ENCODE results near the gene ATP1A3.
"Not testable (repeated sequence)": the region's sequence is repeated elsewhere in the genome, so short reads cannot be mapped to it uniquely, and the experiment has no call there.

ATP1A3 gene

DNA sequence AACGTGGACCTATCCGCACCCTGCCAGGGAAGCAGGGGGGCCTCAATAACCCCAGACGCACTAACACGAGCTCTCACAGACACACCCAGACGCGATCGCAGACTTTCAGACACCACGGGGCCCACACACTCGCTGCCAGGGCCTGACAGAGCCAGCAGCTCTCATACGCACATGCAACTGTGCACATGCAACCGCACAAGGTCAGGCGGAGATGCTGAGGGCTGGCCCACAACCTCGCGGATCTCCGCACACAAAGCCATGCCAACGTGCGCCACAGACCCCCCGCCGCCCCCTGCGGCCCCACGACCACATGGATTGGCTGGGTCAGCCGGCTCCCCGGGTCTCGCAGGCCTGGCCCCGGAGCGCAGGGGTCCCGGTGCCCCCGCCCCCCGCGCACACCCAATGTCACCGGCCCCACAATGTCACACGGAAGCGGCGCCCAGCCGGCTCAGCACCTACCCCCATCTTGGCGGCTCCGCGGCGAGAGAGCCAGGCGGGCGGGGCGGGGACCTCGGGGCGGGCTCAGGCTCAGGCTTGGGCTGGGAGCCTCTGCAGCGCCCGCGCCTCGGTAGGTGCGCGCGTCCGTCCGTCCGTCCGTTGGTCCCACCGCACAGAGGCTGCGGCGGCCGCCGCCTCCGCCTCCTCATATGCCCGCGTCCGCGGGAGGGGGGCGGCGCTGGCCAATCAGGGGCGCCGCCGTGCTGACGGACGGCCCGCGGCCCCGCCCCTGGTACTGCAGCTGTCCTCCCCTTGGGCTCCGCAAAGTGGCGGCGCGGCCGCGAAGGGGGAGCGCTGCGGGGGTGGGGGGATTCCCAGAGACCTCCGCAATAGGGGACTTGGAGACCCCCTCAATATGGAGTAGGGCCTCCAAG is at the start of gene ATP1A3:
TSS of gene ATP1A3 (minus strand) at position 619 of the 872 bp plus-strand sequence. CDS start at position 465, 154 bp downstream.
- Mint-ChIP-seq H3K36me3 (ENCODE audit: low read depth) (no peaks in the 10 kb centered on the region), H3K27ac (peak within 1 kb of the TSS; percentile 56), H3K4me1 (ENCODE audit: low read depth) (peaks cover 24% of the 10 kb centered on the region), H3K27me3 (peaks cover 35% of the 10 kb centered on the region), H3K9me3 (no peaks in the 10 kb centered on the region), H3K4me3 (peak within 1 kb of the TSS; percentile 82)

- Mint-ChIP-seq H3K9me3 (no peaks in the 10 kb centered on the region), H3K27me3 (no peaks in the 10 kb centered on the region), H3K4me3 (no peak overlapping the region), H3K4me1 (ENCODE audit: low read depth) (no peaks in the 10 kb centered on the region), H3K36me3 (ENCODE audit: low read depth) (no peaks in the 10 kb centered on the region), H3K27ac (no peak overlapping the region)
These were observed 48.6 kb upstream of the ATP1A3 start for GRCh38 chr19:42042455-42043170.

DNA sequence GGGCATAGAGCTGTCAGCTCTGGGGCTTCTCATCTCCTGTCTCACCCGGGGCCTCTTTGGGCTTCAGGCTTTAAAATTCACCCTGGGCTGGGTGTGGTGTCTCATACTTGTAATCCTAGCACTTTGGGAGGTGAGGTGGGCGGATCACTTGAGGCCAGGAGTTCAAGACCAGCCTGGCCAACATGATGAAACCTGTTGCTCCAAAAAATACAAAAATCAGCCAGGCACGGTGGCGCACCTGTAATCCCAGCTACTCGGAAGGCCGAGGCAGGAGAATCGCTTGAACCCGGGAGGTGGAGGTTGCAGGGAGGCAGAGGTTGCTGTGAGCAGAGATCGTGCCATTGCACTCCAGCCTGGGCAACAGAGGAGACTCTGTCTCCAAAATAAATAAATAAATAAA is 46.5 kb upstream of the ATP1A3 start:
- not testable (repeated sequence) for H3K27ac Mint-ChIP-seq; H3K27me3 Mint-ChIP-seq; H3K4me1 Mint-ChIP-seq (ENCODE audit: low read depth); H3K36me3 Mint-ChIP-seq (ENCODE audit: low read depth); H3K9me3 Mint-ChIP-seq; H3K4me3 Mint-ChIP-seq

GRCh38 chr19:42040031-42040430 is 46.0 kb upstream of the ATP1A3 start:
- H3K4me1 Mint-ChIP-seq (ENCODE audit: low read depth), result no peaks in the 10 kb centered on the region
- H3K27ac Mint-ChIP-seq, result no peak overlapping the region
- no peaks in the 10 kb centered on the region for H3K9me3 Mint-ChIP-seq
- H3K36me3 Mint-ChIP-seq (ENCODE audit: low read depth), result no peaks in the 10 kb centered on the region
- H3K27me3 Mint-ChIP-seq, result no peaks in the 10 kb centered on the region
- no peak overlapping the region for H3K4me3 Mint-ChIP-seq

- no peak overlapping the region for H3K27ac Mint-ChIP-seq
These were observed 44.6 kb upstream of the ATP1A3 start for GRCh38 chr19:42038666-42039065.

DNA sequence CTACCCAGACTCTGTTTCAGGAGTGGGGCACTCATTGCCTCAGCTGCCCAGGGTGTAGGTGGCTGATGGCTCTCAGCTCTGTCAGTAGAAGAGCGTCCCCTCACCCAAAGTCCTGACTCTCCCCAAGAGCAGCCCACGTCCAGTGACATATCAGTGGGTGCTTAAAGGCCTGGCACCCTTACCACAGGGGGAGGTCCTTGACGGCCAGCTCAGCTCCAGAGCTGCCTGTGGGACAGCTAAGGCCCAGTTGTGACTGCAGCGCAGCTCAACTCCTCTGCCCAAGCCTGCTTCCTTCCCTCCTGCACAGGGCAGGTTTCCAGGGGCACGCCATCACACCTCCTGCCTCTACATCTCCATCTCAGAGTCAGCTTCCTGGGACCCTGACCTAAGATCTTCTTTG is 43.6 kb upstream of the ATP1A3 start:
- H3K27ac Mint-ChIP-seq, result no peak overlapping the region
- no peaks in the 10 kb centered on the region for H3K9me3 Mint-ChIP-seq
- peaks cover 6% of the 10 kb centered on the region for H3K27me3 Mint-ChIP-seq
- H3K4me1 Mint-ChIP-seq (ENCODE audit: low read depth), result no peaks in the 10 kb centered on the region
- H3K4me3 Mint-ChIP-seq, result no peak overlapping the region
- H3K36me3 Mint-ChIP-seq (ENCODE audit: low read depth), result no peaks in the 10 kb centered on the region

More at GRCh38 chr19:42038666-42039065, 44.6 kb upstream of the ATP1A3 start:
- Mint-ChIP-seq H3K4me3 (no peak overlapping the region), H3K4me1 (ENCODE audit: low read depth) (no peaks in the 10 kb centered on the region), H3K9me3 (no peaks in the 10 kb centered on the region), H3K27me3 (no peaks in the 10 kb centered on the region), H3K36me3 (ENCODE audit: low read depth) (no peaks in the 10 kb centered on the region)

DNA sequence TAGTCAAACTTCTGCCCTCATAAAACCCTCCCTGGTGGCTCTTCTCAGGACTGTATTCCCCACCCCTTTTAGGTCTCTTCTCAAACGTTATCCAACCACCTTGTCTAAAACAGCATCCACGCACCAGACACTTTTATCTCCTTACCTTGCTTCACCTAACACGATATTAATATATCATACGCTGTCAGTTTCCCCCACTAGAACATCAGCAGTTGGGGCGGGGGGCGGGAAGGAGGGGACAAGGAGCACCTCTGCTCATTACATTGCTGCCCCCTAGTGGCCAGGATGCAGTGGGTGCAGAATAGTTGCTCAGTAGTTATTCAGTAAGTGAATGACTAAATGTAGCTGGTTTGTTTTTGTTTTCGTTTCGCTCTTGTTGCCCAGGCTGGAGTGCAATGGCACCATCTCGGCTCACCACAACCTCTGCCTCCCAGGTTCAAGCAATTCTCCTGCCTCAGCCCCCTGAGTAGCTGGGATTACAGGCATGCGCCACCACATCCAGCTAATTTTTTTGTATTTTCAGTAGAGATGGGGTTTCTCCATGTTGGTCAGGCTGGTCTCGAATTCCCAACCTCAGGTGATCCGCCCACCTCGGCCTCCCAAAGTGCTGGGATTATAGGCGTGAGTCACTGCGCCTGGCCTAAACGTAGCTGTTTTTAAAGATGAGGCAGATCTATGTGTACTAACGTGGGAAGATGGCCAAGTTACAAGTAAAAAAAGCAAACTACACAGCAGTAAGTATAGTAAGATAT is 40.8 kb upstream of the ATP1A3 start:
- not testable (repeated sequence) for H3K36me3 Mint-ChIP-seq (ENCODE audit: low read depth); H3K4me3 Mint-ChIP-seq; H3K4me1 Mint-ChIP-seq (ENCODE audit: low read depth); H3K27ac Mint-ChIP-seq; H3K9me3 Mint-ChIP-seq; H3K27me3 Mint-ChIP-seq

- H3K4me3 Mint-ChIP-seq, result no peak overlapping the region
- H3K27me3 Mint-ChIP-seq, result peaks cover 15% of the 10 kb centered on the region
- H3K9me3 Mint-ChIP-seq, result no peaks in the 10 kb centered on the region
- no peak overlapping the region for H3K27ac Mint-ChIP-seq
- no peaks in the 10 kb centered on the region for H3K4me1 Mint-ChIP-seq (ENCODE audit: low read depth)
- no peaks in the 10 kb centered on the region for H3K36me3 Mint-ChIP-seq (ENCODE audit: low read depth)
These were observed 39.4 kb upstream of the ATP1A3 start for GRCh38 chr19:42033413-42033812.

DNA sequence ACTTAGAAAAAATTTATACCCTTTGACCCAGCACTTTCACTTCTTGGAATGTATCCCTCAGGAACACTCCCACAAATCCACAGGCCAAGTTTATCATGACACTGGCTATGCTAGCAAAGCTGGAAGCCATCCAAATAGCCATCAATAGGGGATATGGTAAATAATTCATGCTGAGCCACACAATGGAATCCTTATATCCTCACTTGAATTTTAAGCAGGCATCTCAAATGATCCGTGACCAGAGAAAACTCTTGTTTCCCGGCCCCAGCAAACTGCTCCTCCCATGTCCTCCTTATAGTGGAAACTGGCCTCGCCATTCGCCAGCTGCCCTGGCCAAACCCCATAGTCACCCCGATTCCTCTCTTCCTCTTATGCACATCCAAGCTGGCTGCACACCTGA is 38.4 kb upstream of the ATP1A3 start:
- Mint-ChIP-seq H3K9me3 (no peaks in the 10 kb centered on the region), H3K27me3 (peaks cover 16% of the 10 kb centered on the region), H3K36me3 (ENCODE audit: low read depth) (no peaks in the 10 kb centered on the region), H3K4me1 (ENCODE audit: low read depth) (no peaks in the 10 kb centered on the region), H3K4me3 (no peak overlapping the region), H3K27ac (no peak overlapping the region)

- H3K4me3 Mint-ChIP-seq, result no peak overlapping the region
- no peaks in the 10 kb centered on the region for H3K9me3 Mint-ChIP-seq
- H3K27me3 Mint-ChIP-seq, result peaks cover 16% of the 10 kb centered on the region
- H3K36me3 Mint-ChIP-seq (ENCODE audit: low read depth), result no peaks in the 10 kb centered on the region
- no peaks in the 10 kb centered on the region for H3K4me1 Mint-ChIP-seq (ENCODE audit: low read depth)
- no peak overlapping the region for H3K27ac Mint-ChIP-seq
These were observed 36.8 kb upstream of the ATP1A3 start for GRCh38 chr19:42030645-42031440.

DNA sequence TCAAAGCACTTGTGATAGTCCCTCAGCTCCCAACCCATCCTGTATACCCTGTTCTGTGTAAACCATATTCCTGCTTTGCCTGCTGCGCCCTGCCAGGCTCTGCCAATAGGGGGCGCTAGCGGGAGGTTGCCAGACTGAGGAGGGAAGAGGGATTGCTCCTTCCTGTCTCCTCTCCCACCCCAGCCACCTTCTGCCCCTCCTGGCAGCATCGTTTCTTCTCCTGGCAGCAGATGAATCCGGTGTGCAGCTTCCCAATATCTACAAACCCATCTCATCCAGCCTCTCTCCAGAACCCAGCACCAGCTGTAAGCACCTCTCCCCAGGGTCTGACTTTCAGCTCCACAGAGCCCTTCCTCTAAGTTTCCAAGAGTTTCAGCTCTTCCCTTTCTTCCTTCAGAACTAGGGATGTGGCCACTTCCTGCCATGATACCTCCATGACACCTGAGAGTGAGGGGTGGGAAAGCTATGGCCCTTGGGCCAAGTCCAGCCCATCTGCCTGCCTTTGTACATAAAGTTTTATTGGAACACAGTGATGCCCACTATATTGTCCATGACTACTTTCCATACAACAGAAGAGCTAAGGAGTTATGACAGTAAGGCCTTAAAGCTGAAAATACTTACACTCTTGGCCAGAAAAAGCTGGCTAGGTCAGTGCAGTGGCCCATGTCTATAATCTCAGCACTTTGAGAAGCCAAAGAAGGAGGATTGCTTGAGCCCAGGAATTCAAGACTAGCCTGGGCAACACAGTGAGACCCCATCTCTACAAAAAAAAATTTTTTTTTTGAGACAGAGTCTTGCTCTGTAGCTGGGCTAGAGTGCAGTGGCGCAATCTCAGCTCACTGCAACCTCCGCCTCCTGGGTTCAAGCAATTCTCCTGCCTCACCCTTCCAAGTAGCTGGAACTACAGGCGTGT is 34.5 kb upstream of the ATP1A3 start:
- H3K27ac Mint-ChIP-seq, result no peak overlapping the region
- H3K9me3 Mint-ChIP-seq, result no peaks in the 10 kb centered on the region
- H3K4me3 Mint-ChIP-seq, result no peak overlapping the region
- peaks cover 16% of the 10 kb centered on the region for H3K27me3 Mint-ChIP-seq
- H3K4me1 Mint-ChIP-seq (ENCODE audit: low read depth), result no peaks in the 10 kb centered on the region
- H3K36me3 Mint-ChIP-seq (ENCODE audit: low read depth), result no peaks in the 10 kb centered on the region

- Mint-ChIP-seq H3K4me3 (no peak overlapping the region), H3K27ac (no peak overlapping the region)
These were observed 30.6 kb upstream of the ATP1A3 start for GRCh38 chr19:42024622-42025111.

GRCh38 chr19:42023943-42024260 is 29.9 kb upstream of the ATP1A3 start:
- H3K27ac Mint-ChIP-seq, result no peak overlapping the region
- H3K4me3 Mint-ChIP-seq, result no peak overlapping the region
- H3K27me3 Mint-ChIP-seq, result peaks cover 9% of the 10 kb centered on the region
- H3K36me3 Mint-ChIP-seq (ENCODE audit: low read depth), result no peaks in the 10 kb centered on the region
- H3K4me1 Mint-ChIP-seq (ENCODE audit: low read depth), result no peaks in the 10 kb centered on the region
- H3K9me3 Mint-ChIP-seq, result no peaks in the 10 kb centered on the region

More at GRCh38 chr19:42024622-42025111, 30.6 kb upstream of the ATP1A3 start:
- Mint-ChIP-seq H3K9me3 (no peaks in the 10 kb centered on the region), H3K27me3 (peaks cover 7% of the 10 kb centered on the region), H3K4me1 (ENCODE audit: low read depth) (no peaks in the 10 kb centered on the region), H3K36me3 (ENCODE audit: low read depth) (no peaks in the 10 kb centered on the region)
